Upper lobe of left lung (tissue), 4 donors: ENCODE data around the gene RBKS.

Source experiments
- POLR2A ChIP-seq, 4 donors: fragments of 450-650 bp; IDR thresholded peaks; one replicate each; pipeline ENCODE4 v1.5.1; 2016 to 2017; ENCODE audit warnings: antibody characterized with exemption in 4 of 4, mild to moderate bottlenecking in 2 of 4
- POLR2AphosphoS5 ChIP-seq, 2 donors: sonication (generic); formaldehyde crosslinking; IDR thresholded peaks; one replicate each; pipeline ENCODE4 v1.5.1; 2017; ENCODE audit warnings: antibody characterized with exemption in 2 of 2
- TF ChIP-seq, protein P1 (sequence below), 6 experiments: fragments of 450-650 bp in 4 of 6; fragments of 200-600 bp in 2 of 6; sonication (generic) in 2 of 6; IDR thresholded peaks; one replicate each; pipeline ENCODE4 v1.5.1; 2016 to 2019; ENCODE audit warnings: antibody characterized with exemption in 6 of 6

DNA sequence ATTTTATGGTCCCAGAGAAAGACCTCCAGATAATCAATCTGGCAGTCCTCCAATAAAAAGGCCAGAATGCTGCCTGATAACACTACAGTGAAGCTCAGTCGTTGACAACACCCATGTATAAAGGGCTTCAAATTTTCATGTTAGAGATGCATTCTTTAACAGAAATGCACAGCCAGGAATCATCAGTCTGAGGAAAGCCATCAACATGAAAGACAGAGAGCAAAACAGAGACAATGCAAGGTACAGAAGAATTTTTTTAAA is 14.1 kb upstream of the RBKS start:
- TF ChIP-seq POLR2AphosphoS5 (IDR thresholded peaks at IDR 0.05) (no peak), POLR2A (IDR thresholded peaks at IDR 0.05) (no peak)
- TF ChIP-seq, protein P1, sequence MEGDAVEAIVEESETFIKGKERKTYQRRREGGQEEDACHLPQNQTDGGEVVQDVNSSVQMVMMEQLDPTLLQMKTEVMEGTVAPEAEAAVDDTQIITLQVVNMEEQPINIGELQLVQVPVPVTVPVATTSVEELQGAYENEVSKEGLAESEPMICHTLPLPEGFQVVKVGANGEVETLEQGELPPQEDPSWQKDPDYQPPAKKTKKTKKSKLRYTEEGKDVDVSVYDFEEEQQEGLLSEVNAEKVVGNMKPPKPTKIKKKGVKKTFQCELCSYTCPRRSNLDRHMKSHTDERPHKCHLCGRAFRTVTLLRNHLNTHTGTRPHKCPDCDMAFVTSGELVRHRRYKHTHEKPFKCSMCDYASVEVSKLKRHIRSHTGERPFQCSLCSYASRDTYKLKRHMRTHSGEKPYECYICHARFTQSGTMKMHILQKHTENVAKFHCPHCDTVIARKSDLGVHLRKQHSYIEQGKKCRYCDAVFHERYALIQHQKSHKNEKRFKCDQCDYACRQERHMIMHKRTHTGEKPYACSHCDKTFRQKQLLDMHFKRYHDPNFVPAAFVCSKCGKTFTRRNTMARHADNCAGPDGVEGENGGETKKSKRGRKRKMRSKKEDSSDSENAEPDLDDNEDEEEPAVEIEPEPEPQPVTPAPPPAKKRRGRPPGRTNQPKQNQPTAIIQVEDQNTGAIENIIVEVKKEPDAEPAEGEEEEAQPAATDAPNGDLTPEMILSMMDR (IDR thresholded peaks at IDR 0.05) = no peak
